CD4-positive, alpha-beta T cell (primary cell): ENCODE results near the gene ILDR1. TPM values are rescaled to one million over a fixed set of nuclear protein-coding genes. Genes with fewer than 3 reads are reported as not detected.

Experiments used
- ATAC-seq: fragments of 200-7000 bp; cut with Tn5 transposase; one replicate; pipeline ENCODE4 v1.10.0; 2022; ENCODE audit warnings: mild to moderate bottlenecking; ENCODE audit not compliant: poor library complexity
- CTCF ChIA-PET: fragments of 350-600 bp; sonication (Branson Sonifier 250); formaldehyde crosslinking; loops from one replicate; lab custom pipeline; 2021; ENCODE audit warnings: antibody characterized with exemption, inconsistent platforms; lab: Charles Lee
- POLR2A ChIA-PET: fragments of 350-600 bp; sonication (Branson Sonifier 250); formaldehyde crosslinking; loops from one replicate; lab custom pipeline; 2021; ENCODE audit warnings: antibody characterized with exemption, inconsistent platforms; lab: Charles Lee
- DNase-seq, 14 experiments: peaks; one replicate each; pipeline ENCODE4 v3.0.0-alpha.2; 2013 to 2020; ENCODE audit warnings: mixed read lengths in 2 of 14
- H3K27ac ChIP-seq, 2 donors: one replicate each; pipeline versions ENCODE4 v1.5.1 to v1.7.0; 2013; ENCODE audit warnings: low read length in 2 of 2, low read depth in 1 of 2, mild to moderate bottlenecking in 1 of 2
- H3K27me3 ChIP-seq, 2 experiments: 1 replicate in 1 of 2; 2 replicates in 1 of 2; pipeline versions ENCODE4 v1.6.1 to v1.7.0; 2013; ENCODE audit warnings: low read length in 2 of 2, control low read depth in 1 of 2, mild to moderate bottlenecking in 1 of 2, moderate library complexity in 1 of 2; ENCODE audit not compliant: insufficient read depth in 2 of 2, control insufficient read depth in 1 of 2
- H3K36me3 ChIP-seq: one replicate; pipeline ENCODE4 v1.6.1; 2013; ENCODE audit warnings: low read length, control low read depth; ENCODE audit not compliant: insufficient read depth
- H3K4me1 ChIP-seq: one replicate; pipeline ENCODE4 v1.6.1; 2013; ENCODE audit warnings: low read length, control low read depth; ENCODE audit not compliant: insufficient read depth
- H3K4me3 ChIP-seq: one replicate; pipeline ENCODE4 v1.5.1; 2013; ENCODE audit warnings: mild to moderate bottlenecking, low read length, moderate library complexity
- H3K9me3 ChIP-seq, 2 experiments: 1 replicate in 1 of 2; 2 replicates in 1 of 2; pipeline versions ENCODE4 v1.6.1 to v1.7.0; 2013; ENCODE audit warnings: low read length in 2 of 2, mild to moderate bottlenecking in 2 of 2, control low read depth in 1 of 2, moderate library complexity in 1 of 2; ENCODE audit not compliant: control insufficient read depth in 1 of 2, insufficient read depth in 1 of 2
- H3K27ac Mint-ChIP-seq: one replicate; pipeline ENCODE4 v1.8.0; 2020; ENCODE audit warnings: mixed read lengths
- H3K27me3 Mint-ChIP-seq: one replicate; pipeline ENCODE4 v1.8.0; 2021; ENCODE audit warnings: mixed read lengths
- H3K36me3 Mint-ChIP-seq: one replicate; pipeline ENCODE4 v1.8.0; 2021; ENCODE audit warnings: low read depth, mixed read lengths
- H3K4me1 Mint-ChIP-seq: one replicate; pipeline ENCODE4 v1.8.0; 2021; ENCODE audit warnings: low read depth, mixed read lengths
- H3K4me3 Mint-ChIP-seq: one replicate; pipeline ENCODE4 v1.8.0; 2020; ENCODE audit warnings: mild to moderate bottlenecking, mixed read lengths
- H3K9me3 Mint-ChIP-seq: one replicate; pipeline ENCODE4 v1.8.0; 2020; ENCODE audit warnings: mixed read lengths
- CTCF ChIP-seq: fragments of 200-600 bp; IDR thresholded peaks from one replicate; pipeline ENCODE4 v1.8.0; 2022; ENCODE audit warnings: antibody characterized with exemption, mild to moderate bottlenecking
- intact Hi-C, 2 experiments: fragments of 100-400 bp; cut with DNase I in 1 of 2; cut with micrococcal nuclease in 1 of 2; formaldehyde crosslinking; loops; one replicate each; pipeline versions ENCODE4 v1.15.1 to v1.9.0; 2023 to 2025; cut with DNase I, micrococcal nuclease
- total RNA-seq, 174 experiments: library from RNA in 2 of 174; stranded (reverse) in 2 of 174; gene quantifications; one replicate each; pipeline ENCODE4 v1.2.3 and lab custom pipeline; 2021 to 2026

Gene ILDR1
- total RNA-seq, 2 experiments from 2014 or later: not detected

DNA sequence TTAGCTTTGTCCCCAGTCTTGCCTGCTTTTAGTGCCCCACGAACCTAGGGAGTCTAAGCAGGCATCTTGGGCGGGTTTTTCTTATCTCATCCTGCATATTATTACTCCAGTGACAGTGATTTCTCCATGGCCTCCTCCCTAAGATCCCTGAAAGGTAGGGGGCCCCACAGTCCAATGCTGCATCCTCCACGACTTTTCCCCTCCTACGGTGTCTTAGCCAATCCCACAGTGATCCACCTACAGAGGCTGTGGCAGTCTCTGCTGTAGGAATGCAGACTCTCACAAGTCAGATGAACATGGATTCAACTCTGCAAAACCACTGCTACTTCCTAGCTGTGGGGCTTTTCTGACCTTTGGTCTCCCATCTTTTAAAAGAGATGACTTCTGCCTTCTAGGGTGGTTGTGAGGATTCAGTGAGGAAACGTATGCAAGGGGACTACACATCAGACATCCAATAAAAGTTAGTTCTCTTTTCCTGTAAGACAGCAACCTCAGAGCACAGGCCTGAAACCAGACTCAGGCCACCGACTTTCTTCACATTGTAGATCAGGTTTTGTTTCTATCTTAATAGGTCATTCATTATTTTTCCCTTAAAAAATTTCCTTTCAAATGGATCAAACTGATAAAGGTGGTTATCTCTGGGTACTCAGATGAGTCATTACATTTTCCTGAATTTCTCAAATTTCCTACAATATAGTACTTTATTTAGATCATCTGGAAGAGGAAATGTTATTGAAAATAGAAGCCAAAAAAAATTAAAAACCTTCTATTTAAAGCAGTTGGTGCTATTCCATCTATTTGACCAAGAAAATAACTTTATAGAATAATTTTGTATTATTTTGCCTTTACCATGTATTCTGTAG lies 23.2 kb downstream of the ILDR1 start:
- Mint-ChIP-seq H3K27ac (no peak overlapping the region), H3K9me3 (no peaks in the 10 kb centered on the region), H3K4me1 (peaks cover 10% of the 10 kb centered on the region), H3K27me3 (peaks cover 19% of the 10 kb centered on the region), H3K36me3 (no peaks in the 10 kb centered on the region), H3K4me3 (no peak overlapping the region)
- Histone ChIP-seq H3K9me3 (no peaks in the 10 kb centered on the region), H3K27ac (no peak overlapping the region), H3K4me1 (peaks cover 11% of the 10 kb centered on the region), H3K36me3 (no peaks in the 10 kb centered on the region), H3K4me3 (no peak overlapping the region), H3K27me3 (peaks cover 0 to 12% of the 10 kb centered on the region in 2 experiments)
- no peak for TF ChIP-seq CTCF
- POLR2A ChIA-PET: no interaction called here
- intact Hi-C loops: loop anchor here in 1 of 2 experiments (5.0 kb wide), 1 partner anchor 452 kb away; the partner anchor contains the start of gene POLQ
- CTCF ChIA-PET: no interaction called here
- ATAC-seq: no peak
- DNase-seq: peak in 3 of 14 experiments; percentile 10 to 30 (median 27)

DNA sequence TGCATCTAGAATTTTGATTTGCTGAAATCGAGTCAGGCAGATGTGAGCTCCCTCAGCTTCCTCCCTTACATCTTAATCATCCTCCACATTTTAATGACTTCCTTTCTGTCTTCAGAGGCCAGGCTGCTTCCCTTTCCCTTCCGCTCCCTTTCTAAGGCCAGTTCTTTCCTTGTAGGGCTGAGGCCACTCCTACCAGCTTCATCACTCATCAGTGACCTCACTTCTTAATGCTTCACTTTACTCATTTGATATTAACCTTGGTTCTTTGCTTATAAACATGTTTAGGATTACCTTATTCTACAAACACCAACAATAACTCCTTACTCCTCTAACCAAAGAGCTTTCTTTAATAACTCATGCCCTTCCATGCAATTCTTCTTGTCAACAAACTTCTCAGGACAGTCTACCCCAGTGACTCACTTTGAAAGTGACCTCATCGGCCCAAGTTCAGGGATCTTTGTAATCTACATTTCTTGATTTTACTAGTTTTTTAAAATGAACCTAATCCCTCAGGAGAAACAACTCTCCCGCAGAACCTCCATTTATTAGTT lies 23.9 kb downstream of the ILDR1 start:
- Mint-ChIP-seq H3K27me3 (peaks cover 15% of the 10 kb centered on the region), H3K27ac (no peak overlapping the region), H3K4me3 (no peak overlapping the region), H3K36me3 (no peaks in the 10 kb centered on the region), H3K9me3 (no peaks in the 10 kb centered on the region), H3K4me1 (peaks cover 10% of the 10 kb centered on the region)
- intact Hi-C loops: loop anchor here in 1 of 2 experiments (5.0 kb wide), 1 partner anchor 451 kb away; the partner anchor contains the start of gene POLQ
- DNase-seq: peak in 3 of 14 experiments; percentile 5 to 47 (median 42)
- Histone ChIP-seq H3K4me3 (no peak overlapping the region), H3K4me1 (peaks cover 11% of the 10 kb centered on the region), H3K27ac (no peak overlapping the region), H3K36me3 (no peaks in the 10 kb centered on the region), H3K27me3 (peaks cover 0 to 7% of the 10 kb centered on the region in 2 experiments), H3K9me3 (peaks cover 0 to 3% of the 10 kb centered on the region in 2 experiments)
- no peak for TF ChIP-seq CTCF
- ChIA-PET POLR2A (no interaction called here), CTCF (no interaction called here)
- ATAC-seq: no peak

GRCh38 chr3:121997372-121997771 lies 24.7 kb downstream of the ILDR1 start:
- Mint-ChIP-seq H3K27me3 (peaks cover 8% of the 10 kb centered on the region), H3K4me3 (no peak overlapping the region), H3K27ac (no peak overlapping the region), H3K36me3 (no peaks in the 10 kb centered on the region), H3K9me3 (no peaks in the 10 kb centered on the region), H3K4me1 (peaks cover 10% of the 10 kb centered on the region)
- intact Hi-C loops: loop anchor here in 1 of 2 experiments (5.0 kb wide), 1 partner anchor 450 kb away; the partner anchor contains the start of gene POLQ
- Histone ChIP-seq H3K27ac (no peak overlapping the region), H3K36me3 (no peaks in the 10 kb centered on the region), H3K9me3 (peaks cover 0 to 5% of the 10 kb centered on the region in 2 experiments), H3K4me3 (no peak overlapping the region), H3K4me1 (peaks cover 11% of the 10 kb centered on the region), H3K27me3 (peaks cover 0 to 4% of the 10 kb centered on the region in 2 experiments)
- peak in 1 of 14 experiments; percentile 11 for DNase-seq
- ATAC-seq: no peak
- no peak for TF ChIP-seq CTCF
- ChIA-PET POLR2A (no interaction called here), CTCF (no interaction called here)
